K562 (cell line): ENCODE data around the gene KRTAP4-12.

Experiments
- EP300 ChIP-seq: IDR thresholded peaks from 2 replicates; pipeline ENCODE4 v1.6.1; 2012; ENCODE audit warnings: low read length, improper control_type of control experiment
- GTF2F1 ChIP-seq: IDR thresholded peaks from 2 replicates; pipeline ENCODE4 v1.6.1; 2011; ENCODE audit warnings: low read depth, low read length, improper control_type of control experiment
- HMG20B ChIP-seq: fragments of 250-450 bp; sonication (Bioruptor Pico); IDR thresholded peaks from 2 replicates; pipeline ENCODE4 v1.5.0; 2021; ENCODE audit warnings: mild to moderate bottlenecking
- NFE2L1 ChIP-seq: fragments of 450-650 bp; IDR thresholded peaks from 2 replicates; pipeline ENCODE4 v1.6.1; 2016; ENCODE audit warnings: missing genetic modification characterization, low read depth, mild to moderate bottlenecking, missing compliant biosample characterization, moderate library complexity, borderline replicate concordance
- NRF1 ChIP-seq, 2 experiments: fragments of 450-650 bp; IDR thresholded peaks in 1 of 2; conservative IDR thresholded peaks in 1 of 2; 2 replicates each; pipeline ENCODE4 v1.6.1; 2014; ENCODE audit warnings: mild to moderate bottlenecking in 2 of 2
- POLR2A ChIP-seq: fragments of 450-650 bp; conservative IDR thresholded peaks from 2 replicates; pipeline ENCODE4 v1.6.1; 2016
- POLR2AphosphoS5 ChIP-seq: IDR thresholded peaks from 2 replicates; pipeline ENCODE4 v1.6.1; 2011; ENCODE audit warnings: mild to moderate bottlenecking, low read depth, low read length, moderate library complexity; ENCODE audit not compliant: control insufficient read depth, insufficient read depth
- RAD21 ChIP-seq, 2 experiments: fragments of 250-450 bp in 1 of 2; fragments of 450-650 bp in 1 of 2; sonication (Bioruptor Pico) in 1 of 2; formaldehyde crosslinking in 1 of 2; IDR thresholded peaks in 1 of 2; conservative IDR thresholded peaks in 1 of 2; 2 replicates each; pipeline versions ENCODE4 v1.4.0 to v1.8.0; 2020 to 2022; ENCODE audit warnings: mild to moderate bottlenecking in 2 of 2, moderate library complexity in 1 of 2
- SRF ChIP-seq, 2 experiments: fragments of 250-450, 450-650 bp in 1 of 2; sonication (Bioruptor Pico) in 1 of 2; sonication (generic) in 1 of 2; formaldehyde crosslinking; IDR thresholded peaks; 2 replicates each; pipeline versions ENCODE4 v1.5.0 to v1.5.1; 2020 to 2022; ENCODE audit warnings: mild to moderate bottlenecking in 1 of 2, missing genetic modification reagents in 1 of 2
- ZBTB17 ChIP-seq: fragments of 450-650 bp; formaldehyde crosslinking; IDR thresholded peaks from 2 replicates; pipeline ENCODE4 v1.4.0; 2020; ENCODE audit warnings: mild to moderate bottlenecking
- ZNF551 ChIP-seq: fragments of 250-450 bp; sonication (Bioruptor Pico); IDR thresholded peaks from 2 replicates; pipeline ENCODE4 v1.5.0; 2021; ENCODE audit warnings: mild to moderate bottlenecking, moderate library complexity
- TF ChIP-seq, protein P1 (sequence below), 3 experiments: IDR thresholded peaks in 2 of 3; conservative IDR thresholded peaks in 1 of 3; 2 replicates each; pipeline ENCODE4 v1.5.1; 2011 to 2012; ENCODE audit warnings: low read length in 3 of 3, mild to moderate bottlenecking in 3 of 3, control low read depth in 2 of 3, improper control_type of control experiment in 1 of 3, inconsistent platforms in 1 of 3, low read depth in 1 of 3, mixed read lengths in 1 of 3, moderate library complexity in 1 of 3; ENCODE audit not compliant: insufficient read depth in 2 of 3
- TF ChIP-seq, protein P2 (sequence below), 3 experiments: fragments of 200-800 bp in 1 of 3; fragments of 250-450 bp in 1 of 3; fragments of 450-650 bp in 1 of 3; sonication (Bioruptor Pico) in 1 of 3; sonication (Bioruptor generic) in 1 of 3; formaldehyde crosslinking in 1 of 3; IDR thresholded peaks; 2 replicates each; pipeline versions ENCODE4 v1.6.1 to v1.8.0; 2016 to 2022; ENCODE audit warnings: mild to moderate bottlenecking in 2 of 3, missing genetic modification characterization in 2 of 3, missing compliant biosample characterization in 1 of 3, moderate library complexity in 1 of 3

- TF ChIP-seq GTF2F1 (no peak), POLR2A (no peak), NFE2L1 (no peak), POLR2AphosphoS5 (no peak), NRF1 (conservative IDR thresholded peaks at IDR 0.05 in 1 of 2, IDR thresholded peaks at IDR 0.05 in 1 of 2) (no peak), ZBTB17 (CRISPR knock-in tag) (no peak), EP300 (no peak), HMG20B (no peak), RAD21 (CRISPR knock-in tag; conservative IDR thresholded peaks at IDR 0.05 in 1 of 2, IDR thresholded peaks at IDR 0.05 in 1 of 2) (no peak), SRF (CRISPR knock-in tag; IDR thresholded peaks at IDR 0.05) (no peak), ZNF551 (CRISPR knock-in tag) (no peak)
- TF ChIP-seq, protein P1, sequence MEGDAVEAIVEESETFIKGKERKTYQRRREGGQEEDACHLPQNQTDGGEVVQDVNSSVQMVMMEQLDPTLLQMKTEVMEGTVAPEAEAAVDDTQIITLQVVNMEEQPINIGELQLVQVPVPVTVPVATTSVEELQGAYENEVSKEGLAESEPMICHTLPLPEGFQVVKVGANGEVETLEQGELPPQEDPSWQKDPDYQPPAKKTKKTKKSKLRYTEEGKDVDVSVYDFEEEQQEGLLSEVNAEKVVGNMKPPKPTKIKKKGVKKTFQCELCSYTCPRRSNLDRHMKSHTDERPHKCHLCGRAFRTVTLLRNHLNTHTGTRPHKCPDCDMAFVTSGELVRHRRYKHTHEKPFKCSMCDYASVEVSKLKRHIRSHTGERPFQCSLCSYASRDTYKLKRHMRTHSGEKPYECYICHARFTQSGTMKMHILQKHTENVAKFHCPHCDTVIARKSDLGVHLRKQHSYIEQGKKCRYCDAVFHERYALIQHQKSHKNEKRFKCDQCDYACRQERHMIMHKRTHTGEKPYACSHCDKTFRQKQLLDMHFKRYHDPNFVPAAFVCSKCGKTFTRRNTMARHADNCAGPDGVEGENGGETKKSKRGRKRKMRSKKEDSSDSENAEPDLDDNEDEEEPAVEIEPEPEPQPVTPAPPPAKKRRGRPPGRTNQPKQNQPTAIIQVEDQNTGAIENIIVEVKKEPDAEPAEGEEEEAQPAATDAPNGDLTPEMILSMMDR (IDR thresholded peaks at IDR 0.05 in 2 of 3, conservative IDR thresholded peaks at IDR 0.05 in 1 of 3; ENCODE audit: insufficient read depth in 2 of 3, low read depth in 1 of 3, low read length in 3 of 3), result no peak
- TF ChIP-seq, protein P2, sequence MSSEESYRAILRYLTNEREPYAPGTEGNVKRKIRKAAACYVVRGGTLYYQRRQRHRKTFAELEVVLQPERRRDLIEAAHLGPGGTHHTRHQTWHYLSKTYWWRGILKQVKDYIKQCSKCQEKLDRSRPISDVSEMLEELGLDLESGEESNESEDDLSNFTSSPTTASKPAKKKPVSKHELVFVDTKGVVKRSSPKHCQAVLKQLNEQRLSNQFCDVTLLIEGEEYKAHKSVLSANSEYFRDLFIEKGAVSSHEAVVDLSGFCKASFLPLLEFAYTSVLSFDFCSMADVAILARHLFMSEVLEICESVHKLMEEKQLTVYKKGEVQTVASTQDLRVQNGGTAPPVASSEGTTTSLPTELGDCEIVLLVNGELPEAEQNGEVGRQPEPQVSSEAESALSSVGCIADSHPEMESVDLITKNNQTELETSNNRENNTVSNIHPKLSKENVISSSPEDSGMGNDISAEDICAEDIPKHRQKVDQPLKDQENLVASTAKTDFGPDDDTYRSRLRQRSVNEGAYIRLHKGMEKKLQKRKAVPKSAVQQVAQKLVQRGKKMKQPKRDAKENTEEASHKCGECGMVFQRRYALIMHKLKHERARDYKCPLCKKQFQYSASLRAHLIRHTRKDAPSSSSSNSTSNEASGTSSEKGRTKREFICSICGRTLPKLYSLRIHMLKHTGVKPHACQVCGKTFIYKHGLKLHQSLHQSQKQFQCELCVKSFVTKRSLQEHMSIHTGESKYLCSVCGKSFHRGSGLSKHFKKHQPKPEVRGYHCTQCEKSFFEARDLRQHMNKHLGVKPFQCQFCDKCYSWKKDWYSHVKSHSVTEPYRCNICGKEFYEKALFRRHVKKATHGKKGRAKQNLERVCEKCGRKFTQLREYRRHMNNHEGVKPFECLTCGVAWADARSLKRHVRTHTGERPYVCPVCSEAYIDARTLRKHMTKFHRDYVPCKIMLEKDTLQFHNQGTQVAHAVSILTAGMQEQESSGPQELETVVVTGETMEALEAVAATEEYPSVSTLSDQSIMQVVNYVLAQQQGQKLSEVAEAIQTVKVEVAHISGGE (CRISPR knock-in tag; IDR thresholded peaks at IDR 0.05), result no peak
Observed at GRCh38 chr17:41131979-41132378, 8.0 kb upstream of the KRTAP4-12 start.
